Measurements from ENCODE around the gene CCDC85A. TPM values are rescaled to one million over a fixed set of nuclear protein-coding genes. Genes with fewer than 3 reads are reported as not detected.

CCDC85A gene
- total and polyA plus RNA-seq, 11 donors = 1.6 to 14.2 (median 4.0) TPM

GRCh38 chr2:56266761-56267414 is 83.1 kb downstream of the CCDC85A start:
- Histone ChIP-seq H3K9me3 (no peaks in the 10 kb centered on the region), H3K4me3 (no peak overlapping the region), H3K27ac (no peak overlapping the region), H3K27me3 (no peaks in the 10 kb centered on the region), H3K4me1 (no peaks in the 10 kb centered on the region), H3K36me3 (no peaks in the 10 kb centered on the region)
- TF ChIP-seq POLR2A (IDR thresholded peaks at IDR 0.05) = no peak
- TF ChIP-seq CTCF (IDR thresholded peaks at IDR 0.05) = no peak
- intact Hi-C loops (cut with DNase I) = no loop called here
- 82 to 89% (median 85%) methylated on average over 5 of the region's 5 CpGs for WGBS, 4 donors
- DNase-seq (no peak), ATAC-seq (no peak)

GRCh38 chr2:56267415-56267788 is 83.6 kb downstream of the CCDC85A start:
- Histone ChIP-seq H3K4me3 (no peak overlapping the region), H3K4me1 (no peaks in the 10 kb centered on the region), H3K9me3 (no peaks in the 10 kb centered on the region), H3K36me3 (no peaks in the 10 kb centered on the region), H3K27me3 (no peaks in the 10 kb centered on the region), H3K27ac (no peak overlapping the region)
- no peak for TF ChIP-seq POLR2A (IDR thresholded peaks at IDR 0.05)
- no peak for TF ChIP-seq CTCF (IDR thresholded peaks at IDR 0.05)
- no peak for ATAC-seq
- intact Hi-C loops (cut with DNase I) = no loop called here
- WGBS, 4 donors = 92 to 97% (median 96%) methylated on average over 3 of the region's 3 CpGs
- no peak for DNase-seq

- Histone ChIP-seq H3K27ac (no peak overlapping the region), H3K4me3 (no peak overlapping the region), H3K36me3 (no peaks in the 10 kb centered on the region), H3K9me3 (no peaks in the 10 kb centered on the region), H3K27me3 (no peaks in the 10 kb centered on the region), H3K4me1 (no peaks in the 10 kb centered on the region)
- WGBS, 4 donors = 75 to 87% (median 82%) methylated on average over 2 of the region's 2 CpGs
- DNase-seq = no peak
- intact Hi-C loops (cut with DNase I) = no loop called here
- TF ChIP-seq CTCF (IDR thresholded peaks at IDR 0.05) (no peak), POLR2A (IDR thresholded peaks at IDR 0.05) (no peak)
- no peak for ATAC-seq
Measured at GRCh38 chr2:56268856-56269255, 85.1 kb downstream of the CCDC85A start.

GRCh38 chr2:56271275-56271674 is 87.5 kb downstream of the CCDC85A start:
- 87 to 90% (median 87%) methylated on average over 2 of the region's 2 CpGs for WGBS, 4 donors
- intact Hi-C loops (cut with DNase I) = no loop called here

More at GRCh38 chr2:56271275-56271674, 87.5 kb downstream of the CCDC85A start:
- TF ChIP-seq POLR2A (IDR thresholded peaks at IDR 0.05) (no peak), CTCF (IDR thresholded peaks at IDR 0.05) (no peak)
- no peaks in the 10 kb centered on the region for H3K36me3 ChIP-seq
- ATAC-seq = no peak
- no peaks in the 10 kb centered on the region for H3K9me3 ChIP-seq
- H3K27ac ChIP-seq = no peak overlapping the region
- no peaks in the 10 kb centered on the region for H3K27me3 ChIP-seq
- H3K4me1 ChIP-seq = no peaks in the 10 kb centered on the region
- no peak overlapping the region for H3K4me3 ChIP-seq
- no peak for DNase-seq
